Calu3 (cell line): ENCODE results near the gene ANKRD28. TPM values are rescaled to one million over a fixed set of nuclear protein-coding genes. Genes with fewer than 3 reads are reported as not detected.

Source experiments
- BruUV-seq: library from RNA; stranded (reverse); fragments of 400-500 nt; replicated peaks from 2 replicates; lab custom pipeline; 2021; lab: Mats Ljungman, UMichigan
- CTCF ChIA-PET: fragments of 300-600 bp; sonication (Branson Sonifier 250); formaldehyde crosslinking; loops from one replicate; lab custom pipeline; 2022; ENCODE audit warnings: antibody characterized with exemption; lab: Charles Lee
- DNase-seq: peaks from one replicate; pipeline ENCODE4 v3.0.0; 2022
- H3K27ac Mint-ChIP-seq: one replicate; pipeline ENCODE4 v1.8.0; 2022; ENCODE audit warnings: mixed read lengths; ENCODE audit not compliant: unreplicated experiment
- H3K27me3 Mint-ChIP-seq: one replicate; pipeline ENCODE4 v1.8.0; 2022; ENCODE audit warnings: mixed read lengths; ENCODE audit not compliant: unreplicated experiment
- H3K36me3 Mint-ChIP-seq: one replicate; pipeline ENCODE4 v1.8.0; 2022; ENCODE audit warnings: mild to moderate bottlenecking, moderate library complexity, mixed read lengths; ENCODE audit not compliant: insufficient read depth, unreplicated experiment
- H3K4me1 Mint-ChIP-seq: one replicate; pipeline ENCODE4 v1.8.0; 2022; ENCODE audit warnings: mild to moderate bottlenecking, low read depth, mixed read lengths; ENCODE audit not compliant: unreplicated experiment
- H3K4me3 Mint-ChIP-seq: one replicate; pipeline ENCODE4 v1.8.0; 2022; ENCODE audit warnings: mild to moderate bottlenecking, low read depth, moderate library complexity, mixed read lengths; ENCODE audit not compliant: unreplicated experiment
- H3K9me3 Mint-ChIP-seq: one replicate; pipeline ENCODE4 v1.8.0; 2022; ENCODE audit warnings: low read depth, mixed read lengths; ENCODE audit not compliant: unreplicated experiment
- intact Hi-C: fragments of 100-400 bp; cut with micrococcal nuclease; formaldehyde crosslinking; loops from one replicate; pipeline ENCODE4 v1.10.0; 2022; ENCODE audit not compliant: unreplicated experiment
- total RNA-seq: library from RNA; stranded (reverse); gene quantifications from 2 replicates; pipeline ENCODE4 v1.2.3, GENCODE V29; 2022
- TF ChIP-seq, protein P1 (sequence below): fragments of 200-600 bp; IDR thresholded peaks from one replicate; pipeline ENCODE4 v1.8.0; 2022; ENCODE audit warnings: antibody characterized with exemption; ENCODE audit not compliant: unreplicated experiment

ANKRD28 gene
- total RNA-seq, 1 experiment from 2014 or later = 57.7 TPM

DNA sequence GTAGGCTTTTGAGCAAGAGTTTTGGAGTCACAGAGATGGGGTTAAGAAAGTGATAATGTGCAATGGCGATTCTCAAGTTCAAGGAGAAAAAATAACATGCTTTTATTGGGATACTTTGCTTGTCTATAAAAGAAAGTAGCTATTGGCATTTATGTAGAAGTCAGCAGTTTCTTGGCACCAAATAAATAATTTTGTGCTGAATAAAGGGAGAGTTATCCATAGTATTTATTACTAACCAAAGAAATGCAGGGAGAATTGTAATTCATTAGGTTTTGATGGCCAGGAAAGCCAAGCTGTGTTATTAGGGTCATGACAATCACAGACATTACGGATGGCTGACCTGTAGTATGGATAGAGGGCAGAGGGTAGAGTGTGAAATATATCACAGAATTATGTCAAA, 163.1 kb downstream of the ANKRD28 start:
- no peak overlapping the region for H3K4me3 Mint-ChIP-seq
- CTCF ChIA-PET = interaction anchor here (0.8 kb wide), 1 partner anchor 56 kb away, joined by 4 read pairs; no protein-coding TSS in a partner anchor
- peaks cover 7% of the 10 kb centered on the region for H3K4me1 Mint-ChIP-seq
- no peak for DNase-seq
- TF ChIP-seq, protein P1, sequence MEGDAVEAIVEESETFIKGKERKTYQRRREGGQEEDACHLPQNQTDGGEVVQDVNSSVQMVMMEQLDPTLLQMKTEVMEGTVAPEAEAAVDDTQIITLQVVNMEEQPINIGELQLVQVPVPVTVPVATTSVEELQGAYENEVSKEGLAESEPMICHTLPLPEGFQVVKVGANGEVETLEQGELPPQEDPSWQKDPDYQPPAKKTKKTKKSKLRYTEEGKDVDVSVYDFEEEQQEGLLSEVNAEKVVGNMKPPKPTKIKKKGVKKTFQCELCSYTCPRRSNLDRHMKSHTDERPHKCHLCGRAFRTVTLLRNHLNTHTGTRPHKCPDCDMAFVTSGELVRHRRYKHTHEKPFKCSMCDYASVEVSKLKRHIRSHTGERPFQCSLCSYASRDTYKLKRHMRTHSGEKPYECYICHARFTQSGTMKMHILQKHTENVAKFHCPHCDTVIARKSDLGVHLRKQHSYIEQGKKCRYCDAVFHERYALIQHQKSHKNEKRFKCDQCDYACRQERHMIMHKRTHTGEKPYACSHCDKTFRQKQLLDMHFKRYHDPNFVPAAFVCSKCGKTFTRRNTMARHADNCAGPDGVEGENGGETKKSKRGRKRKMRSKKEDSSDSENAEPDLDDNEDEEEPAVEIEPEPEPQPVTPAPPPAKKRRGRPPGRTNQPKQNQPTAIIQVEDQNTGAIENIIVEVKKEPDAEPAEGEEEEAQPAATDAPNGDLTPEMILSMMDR = no peak
- no peaks in the 10 kb centered on the region for H3K36me3 Mint-ChIP-seq
- no TSS peak for BruUV-seq
- no peak overlapping the region for H3K27ac Mint-ChIP-seq
- intact Hi-C loops = loop anchor here (5.0 kb wide), 2 partner anchors 413 to 613 kb away; no protein-coding TSS in a partner anchor
- H3K9me3 Mint-ChIP-seq = no peaks in the 10 kb centered on the region
- no peaks in the 10 kb centered on the region for H3K27me3 Mint-ChIP-seq

DNA sequence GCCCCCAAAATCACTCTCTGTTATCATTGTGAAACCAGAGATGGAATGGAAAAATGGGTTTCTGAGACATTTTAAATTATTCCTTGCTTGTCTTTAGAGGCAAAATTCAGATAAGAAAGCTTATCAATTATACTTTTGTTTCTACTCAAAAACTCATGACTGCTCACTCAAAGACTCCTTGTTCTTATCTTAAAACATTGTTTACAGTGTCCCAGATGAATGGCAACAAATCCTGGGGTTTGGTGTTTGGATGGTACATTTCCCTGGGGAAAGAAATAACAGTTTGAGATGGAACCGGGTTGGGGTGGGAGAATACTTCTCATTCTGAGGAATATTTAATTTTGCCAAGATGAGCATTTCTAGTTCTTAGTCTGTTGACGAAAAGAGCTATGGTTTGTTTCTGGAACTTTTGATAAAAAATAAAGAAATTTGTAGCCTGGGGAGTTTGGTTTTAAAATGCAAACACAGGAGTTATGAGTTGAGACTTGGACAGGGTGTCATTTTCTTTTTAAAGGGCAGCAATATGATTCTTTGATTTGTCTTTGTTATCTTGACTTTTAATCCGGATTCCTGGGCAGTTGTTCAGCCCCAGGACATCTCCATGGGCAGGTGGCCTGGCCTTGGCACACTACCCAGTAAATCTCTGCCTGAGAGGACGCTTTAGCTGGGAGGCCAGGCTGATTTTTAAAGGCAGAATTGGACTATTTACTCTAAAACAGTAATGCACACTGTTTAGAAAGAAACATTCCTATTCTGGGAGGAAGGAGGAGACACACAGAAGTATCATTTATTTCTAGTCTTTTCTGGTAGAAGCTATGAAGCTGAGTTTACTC, 163.8 kb downstream of the ANKRD28 start:
- TF ChIP-seq, protein P1 = no peak
- H3K4me1 Mint-ChIP-seq = peaks cover 9% of the 10 kb centered on the region
- no peak overlapping the region for H3K4me3 Mint-ChIP-seq
- DNase-seq = no peak
- no peaks in the 10 kb centered on the region for H3K27me3 Mint-ChIP-seq
- CTCF ChIA-PET = interaction anchor here (0.8 kb wide), 1 partner anchor 57 kb away, joined by 4 read pairs; no protein-coding TSS in a partner anchor
- intact Hi-C loops = loop anchor here (5.0 kb wide), 2 partner anchors 413 to 613 kb away; no protein-coding TSS in a partner anchor
- no peaks in the 10 kb centered on the region for H3K9me3 Mint-ChIP-seq
- H3K27ac Mint-ChIP-seq = no peak overlapping the region
- BruUV-seq = no TSS peak
- no peaks in the 10 kb centered on the region for H3K36me3 Mint-ChIP-seq

DNA sequence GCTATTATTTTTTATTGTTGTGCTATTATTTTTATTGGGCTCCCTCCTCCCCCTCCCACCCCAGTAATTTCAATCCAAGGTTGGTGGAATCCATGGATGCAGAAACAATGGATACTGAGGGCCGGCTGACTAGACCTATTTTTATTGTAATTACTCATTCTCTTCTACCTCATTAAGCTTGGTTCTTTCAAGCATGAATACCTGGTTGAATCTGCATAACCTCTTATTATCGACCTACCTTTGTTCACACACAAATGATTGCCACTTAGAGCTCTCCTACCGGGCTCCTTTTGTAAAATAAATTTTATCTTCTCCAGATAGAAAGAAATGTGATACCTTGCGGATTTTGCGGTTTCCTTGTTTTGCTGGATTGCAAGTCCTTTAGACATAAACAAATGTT, 164.6 kb downstream of the ANKRD28 start:
- Mint-ChIP-seq H3K4me3 (no peak overlapping the region), H3K27ac (no peak overlapping the region), H3K9me3 (no peaks in the 10 kb centered on the region), H3K4me1 (peaks cover 9% of the 10 kb centered on the region), H3K36me3 (no peaks in the 10 kb centered on the region), H3K27me3 (no peaks in the 10 kb centered on the region)
- intact Hi-C loops = loop anchor here (5.0 kb wide), 2 partner anchors 414 to 614 kb away; no protein-coding TSS in a partner anchor
- CTCF ChIA-PET = no interaction called here
- DNase-seq = no peak
- BruUV-seq = no TSS peak
- TF ChIP-seq, protein P1 = no peak

DNA sequence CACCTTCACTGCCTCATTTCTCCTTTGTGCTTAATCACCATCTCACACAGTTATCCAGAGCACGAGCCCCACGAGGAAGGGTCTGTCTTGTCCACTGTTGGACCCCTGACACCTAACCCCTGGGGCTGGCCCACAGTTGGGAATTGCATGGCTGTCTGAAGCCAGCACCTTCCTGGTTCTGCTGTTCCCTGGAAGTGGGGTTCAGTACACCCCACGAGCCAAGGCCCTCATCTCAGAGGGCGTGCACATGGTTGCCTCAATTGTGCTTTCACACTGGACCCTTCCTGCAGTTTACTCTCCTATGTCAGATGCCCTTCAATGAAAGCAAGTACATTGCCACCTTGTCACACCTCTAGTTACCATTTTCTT, 165.6 kb downstream of the ANKRD28 start:
- CTCF ChIA-PET = no interaction called here
- TF ChIP-seq, protein P1 = no peak
- no peak overlapping the region for H3K4me3 Mint-ChIP-seq
- no peaks in the 10 kb centered on the region for H3K9me3 Mint-ChIP-seq
- H3K27ac Mint-ChIP-seq = no peak overlapping the region
- no peak for DNase-seq
- intact Hi-C loops = loop anchor here (5.0 kb wide), 2 partner anchors 415 to 615 kb away; no protein-coding TSS in a partner anchor
- H3K4me1 Mint-ChIP-seq = peaks cover 9% of the 10 kb centered on the region
- H3K36me3 Mint-ChIP-seq = no peaks in the 10 kb centered on the region
- H3K27me3 Mint-ChIP-seq = no peaks in the 10 kb centered on the region
- no TSS peak for BruUV-seq
